H9 (cell line): ENCODE results near the gene TNFRSF11A. TPM values are rescaled to one million over a fixed set of nuclear protein-coding genes. Genes with fewer than 3 reads are reported as not detected.

Experiments
- DNase-seq: peaks from one replicate; pipeline ENCODE4 v3.0.0-alpha.2; 2017
- H2AFZ ChIP-seq: one replicate; pipeline ENCODE4 v1.6.1; 2013; ENCODE audit warnings: mild to moderate bottlenecking, low read length, control low read depth, moderate library complexity
- H2AK5ac ChIP-seq: 2 replicates; pipeline ENCODE4 v1.6.1; 2013; ENCODE audit warnings: low read length, control low read depth, mixed read lengths; ENCODE audit not compliant: insufficient read length
- H2BK120ac ChIP-seq: one replicate; pipeline ENCODE4 v1.6.1; 2013; ENCODE audit warnings: low read depth, mild to moderate bottlenecking, low read length, control low read depth, inconsistent platforms; ENCODE audit not compliant: poor library complexity, severe bottlenecking
- H2BK12ac ChIP-seq: 2 replicates; pipeline ENCODE4 v1.6.1; 2013; ENCODE audit warnings: low read length, control low read depth, mixed read lengths, low read depth; ENCODE audit not compliant: insufficient read length
- H2BK15ac ChIP-seq: 2 replicates; pipeline ENCODE4 v1.6.1; 2013; ENCODE audit warnings: low read depth, low read length, control low read depth
- H2BK20ac ChIP-seq: one replicate; pipeline ENCODE4 v1.6.1; 2013; ENCODE audit warnings: low read depth, mild to moderate bottlenecking, low read length, control low read depth, inconsistent platforms; ENCODE audit not compliant: poor library complexity, severe bottlenecking
- H2BK5ac ChIP-seq: 2 replicates; pipeline ENCODE4 v1.6.1; 2013; ENCODE audit warnings: low read length, control low read depth, mixed read lengths; ENCODE audit not compliant: insufficient read length
- H3K14ac ChIP-seq: 2 replicates; pipeline ENCODE4 v1.6.1; 2013; ENCODE audit warnings: low read length, control low read depth; ENCODE audit not compliant: insufficient read depth
- H3K18ac ChIP-seq: 2 replicates; pipeline ENCODE4 v1.6.1; 2013; ENCODE audit warnings: low read depth, mild to moderate bottlenecking, mixed read lengths, low read length, control low read depth; ENCODE audit not compliant: insufficient read length
- H3K23ac ChIP-seq: 2 replicates; pipeline ENCODE4 v1.6.1; 2013; ENCODE audit warnings: low read length, control low read depth, mixed read lengths, low read depth; ENCODE audit not compliant: insufficient read length
- H3K23me2 ChIP-seq: 2 replicates; pipeline ENCODE4 v1.6.1; 2013; ENCODE audit warnings: low read depth, mild to moderate bottlenecking, mixed read lengths, low read length, control low read depth; ENCODE audit not compliant: insufficient read length, poor library complexity, severe bottlenecking
- H3K27ac ChIP-seq: 2 replicates; pipeline ENCODE4 v1.5.1; 2013; ENCODE audit warnings: low read length, control low read depth, mixed read lengths, low read depth; ENCODE audit not compliant: insufficient read length
- H3K27me3 ChIP-seq: 2 replicates; pipeline ENCODE4 v1.6.1; 2013; ENCODE audit warnings: low read length, control low read depth, inconsistent platforms; ENCODE audit not compliant: insufficient read depth
- H3K4ac ChIP-seq: 2 replicates; pipeline ENCODE4 v1.6.1; 2013; ENCODE audit warnings: low read depth, mild to moderate bottlenecking, control low read depth, inconsistent platforms, low read length, moderate library complexity
- H3K4me1 ChIP-seq: 2 replicates; pipeline ENCODE4 v1.6.1; 2013; ENCODE audit warnings: low read length, control low read depth, inconsistent platforms; ENCODE audit not compliant: insufficient read depth
- H3K4me2 ChIP-seq: 2 replicates; pipeline ENCODE4 v1.6.1; 2013; ENCODE audit warnings: low read length, control low read depth, mixed read lengths; ENCODE audit not compliant: insufficient read length, insufficient read depth
- H3K56ac ChIP-seq: 2 replicates; pipeline ENCODE4 v1.6.1; 2013; ENCODE audit warnings: low read depth, mild to moderate bottlenecking, mixed read lengths, low read length, control low read depth; ENCODE audit not compliant: insufficient read length
- H3K79me1 ChIP-seq: 2 replicates; pipeline ENCODE4 v1.6.1; 2013; ENCODE audit warnings: low read depth, mild to moderate bottlenecking, moderate library complexity, low read length, control low read depth, inconsistent platforms; ENCODE audit not compliant: insufficient read depth, poor library complexity, severe bottlenecking
- H3K79me2 ChIP-seq: 2 replicates; pipeline ENCODE4 v1.6.1; 2013; ENCODE audit warnings: low read length, control low read depth, inconsistent platforms; ENCODE audit not compliant: insufficient read depth
- H3K9ac ChIP-seq: 2 replicates; pipeline ENCODE4 v1.6.1; 2013; ENCODE audit warnings: low read length, control low read depth, mixed read lengths; ENCODE audit not compliant: insufficient read length; ENCODE audit errors: extremely low read depth
- H3K9me3 ChIP-seq: one replicate; pipeline ENCODE4 v1.6.1; 2013; ENCODE audit warnings: low read depth, low read length, inconsistent platforms; ENCODE audit not compliant: control insufficient read depth
- H3T11ph ChIP-seq: one replicate; pipeline ENCODE4 v1.6.1; 2013; ENCODE audit warnings: mild to moderate bottlenecking, low read length, control low read depth, inconsistent platforms
- H4K20me1 ChIP-seq: one replicate; pipeline ENCODE4 v1.6.1; 2013; ENCODE audit not compliant: control insufficient read depth, insufficient read length, insufficient read depth
- H4K5ac ChIP-seq: 2 replicates; pipeline ENCODE4 v1.6.1; 2013; ENCODE audit warnings: low read depth, mild to moderate bottlenecking, mixed read lengths, low read length, control low read depth; ENCODE audit not compliant: insufficient read length
- H4K8ac ChIP-seq: replicated peaks from 2 replicates; pipeline ENCODE4 v1.6.1; 2013; ENCODE audit warnings: low read length, control low read depth, mixed read lengths, low read depth; ENCODE audit not compliant: insufficient read length
- H4K91ac ChIP-seq: 2 replicates; pipeline ENCODE4 v1.6.1; 2013; ENCODE audit warnings: low read depth, mild to moderate bottlenecking, moderate library complexity, mixed read lengths, low read length, control low read depth; ENCODE audit not compliant: insufficient read length
- H3K27ac Mint-ChIP-seq, 3 experiments: 2 replicates in 2 of 3; 3 replicates in 1 of 3; pipeline ENCODE4 v1.8.0; 2020 to 2021; ENCODE audit warnings: mixed read lengths in 3 of 3, mild to moderate bottlenecking in 1 of 3, moderate library complexity in 1 of 3
- H3K27me3 Mint-ChIP-seq: 2 replicates; pipeline ENCODE4 v1.8.0; 2021; ENCODE audit warnings: low read depth, mild to moderate bottlenecking, moderate library complexity, mixed read lengths
- H3K36me3 Mint-ChIP-seq, 3 experiments: 2 replicates in 2 of 3; 3 replicates in 1 of 3; pipeline ENCODE4 v1.8.0; 2020 to 2021; ENCODE audit warnings: low read depth in 3 of 3, mixed read lengths in 3 of 3; ENCODE audit not compliant: insufficient read depth in 1 of 3
- H3K4me1 Mint-ChIP-seq, 2 experiments: 2 replicates each; pipeline ENCODE4 v1.8.0; 2020; ENCODE audit warnings: mixed read lengths in 2 of 2
- H3K4me3 Mint-ChIP-seq, 2 experiments: 2 replicates in 1 of 2; 3 replicates in 1 of 2; pipeline ENCODE4 v1.8.0; 2020 to 2021; ENCODE audit warnings: mild to moderate bottlenecking in 2 of 2, mixed read lengths in 2 of 2, moderate library complexity in 1 of 2
- H3K9me3 Mint-ChIP-seq, 2 experiments: 2 replicates in 1 of 2; 3 replicates in 1 of 2; pipeline ENCODE4 v1.8.0; 2020; ENCODE audit warnings: mild to moderate bottlenecking in 2 of 2, mixed read lengths in 2 of 2, moderate library complexity in 1 of 2
- WGBS: extraction: QIAGEN DNeasy Blood & Tissue Kit; methylation state at CpG from one replicate; pipeline ENCODE4 v1.1.7; 2013; ENCODE audit warnings: missing lambda C conversion rate, low lambda C conversion rate, mixed read lengths; ENCODE audit not compliant: insufficient read length; ENCODE audit errors: extremely low coverage; 5-methylcytosine and 5-hydroxymethylcytosine counted together
- total RNA-seq: library from RNA; stranded (reverse); gene quantifications from 2 replicates; pipeline ENCODE4 v1.2.1, GENCODE V29; 2021
- TF ChIP-seq, protein P1 (sequence below): fragments of 200-600 bp; sonication (generic); conservative IDR thresholded peaks from 3 replicates; pipeline ENCODE4 v1.8.0; 2021; ENCODE audit warnings: antibody characterized with exemption, mild to moderate bottlenecking

TNFRSF11A gene
- total RNA-seq, 1 experiment from 2014 or later: 7.8 TPM

DNA sequence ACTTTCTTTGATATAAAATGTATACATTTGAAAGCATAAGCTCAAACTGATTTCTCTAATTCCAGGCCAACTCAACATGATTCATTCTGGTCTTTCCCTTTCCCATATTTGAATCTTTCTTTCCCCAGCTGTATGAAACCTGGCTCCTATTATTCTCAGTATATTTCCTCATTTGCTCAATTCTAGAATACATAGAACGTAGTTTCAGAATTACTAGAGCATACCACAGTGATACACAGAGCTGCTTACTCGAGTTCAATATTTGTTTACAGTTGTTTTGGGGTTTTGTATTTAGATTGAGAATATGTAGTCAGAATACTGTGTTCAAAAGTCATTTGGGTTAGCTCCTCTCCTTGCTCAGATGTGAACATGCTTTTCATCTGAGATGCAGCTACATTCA lies 43.0 kb downstream of the TNFRSF11A start:
- Histone ChIP-seq H3K4me1 (peaks cover 2% of the 10 kb centered on the region; the same call in 1 of the 2 replicates), H2AK5ac (no peak overlapping the region), H2BK120ac (no peak overlapping the region), H3K4ac (no peak overlapping the region), H3K79me2 (no peaks in the 10 kb centered on the region), H4K20me1 (no peaks in the 10 kb centered on the region), H2BK5ac (no peak overlapping the region), H4K8ac (no peak overlapping the region), H3K56ac (no peak overlapping the region), H4K5ac (no peak overlapping the region), H3K23ac (no peak overlapping the region), H2AFZ (no peak overlapping the region), H3K18ac (no peak overlapping the region), H3K14ac (no peak overlapping the region), H3K27ac (no peak overlapping the region), H3K9ac (no peak overlapping the region), H3K79me1 (no peaks in the 10 kb centered on the region), H3K23me2 (no peaks in the 10 kb centered on the region), H4K91ac (no peak overlapping the region), H2BK12ac (no peak overlapping the region), H3T11ph (no peak overlapping the region), H3K9me3 (no peaks in the 10 kb centered on the region), H3K27me3 (no peaks in the 10 kb centered on the region), H3K4me2 (no peak overlapping the region), H2BK15ac (no peak overlapping the region), H2BK20ac (no peak overlapping the region)
- TF ChIP-seq, protein P1, sequence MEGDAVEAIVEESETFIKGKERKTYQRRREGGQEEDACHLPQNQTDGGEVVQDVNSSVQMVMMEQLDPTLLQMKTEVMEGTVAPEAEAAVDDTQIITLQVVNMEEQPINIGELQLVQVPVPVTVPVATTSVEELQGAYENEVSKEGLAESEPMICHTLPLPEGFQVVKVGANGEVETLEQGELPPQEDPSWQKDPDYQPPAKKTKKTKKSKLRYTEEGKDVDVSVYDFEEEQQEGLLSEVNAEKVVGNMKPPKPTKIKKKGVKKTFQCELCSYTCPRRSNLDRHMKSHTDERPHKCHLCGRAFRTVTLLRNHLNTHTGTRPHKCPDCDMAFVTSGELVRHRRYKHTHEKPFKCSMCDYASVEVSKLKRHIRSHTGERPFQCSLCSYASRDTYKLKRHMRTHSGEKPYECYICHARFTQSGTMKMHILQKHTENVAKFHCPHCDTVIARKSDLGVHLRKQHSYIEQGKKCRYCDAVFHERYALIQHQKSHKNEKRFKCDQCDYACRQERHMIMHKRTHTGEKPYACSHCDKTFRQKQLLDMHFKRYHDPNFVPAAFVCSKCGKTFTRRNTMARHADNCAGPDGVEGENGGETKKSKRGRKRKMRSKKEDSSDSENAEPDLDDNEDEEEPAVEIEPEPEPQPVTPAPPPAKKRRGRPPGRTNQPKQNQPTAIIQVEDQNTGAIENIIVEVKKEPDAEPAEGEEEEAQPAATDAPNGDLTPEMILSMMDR: no peak
- Mint-ChIP-seq H3K27ac (no peak overlapping the region), H3K9me3 (no peaks in the 10 kb centered on the region), H3K4me1 (peaks cover 28 to 32% of the 10 kb centered on the region in 2 experiments), H3K27me3 (no peaks in the 10 kb centered on the region; the same call in 1 of the 2 replicates), H3K4me3 (no peak overlapping the region), H3K36me3 (peaks cover 15 to 26% (median 25%) of the 10 kb centered on the region in 3 experiments)
- no CpG with 5 or more reads among the region's 2 CpGs for WGBS
- DNase-seq: no peak
